Inferior parietal cortex (tissue), 1 donor: ENCODE data around the gene SCTR.
"Not testable (repeated sequence)": the region's sequence is repeated elsewhere in the genome, so short reads cannot be mapped to it uniquely, and the experiment has no call there.

ENCODE experiments used
- DNase-seq: peaks from one replicate; pipeline ENCODE4 v3.0.0-alpha.2; 2016; ENCODE audit errors: extremely low spot score

The SCTR gene

GRCh38 chr2:119415630-119416029 is 108.7 kb downstream of the SCTR start:
- DNase-seq: no peak

- no peak for DNase-seq
Observed at GRCh38 chr2:119414894-119415293, 109.4 kb downstream of the SCTR start.

GRCh38 chr2:119409506-119409905 is 114.8 kb downstream of the SCTR start:
- no peak for DNase-seq

- no peak for DNase-seq
Observed at GRCh38 chr2:119408221-119408619, 116.1 kb downstream of the SCTR start.

GRCh38 chr2:119407430-119408220 is 116.7 kb downstream of the SCTR start:
- DNase-seq: peak; percentile 82

- no peak for DNase-seq
Observed at GRCh38 chr2:119405151-119405550, 119.1 kb downstream of the SCTR start.

GRCh38 chr2:119403618-119404017 is 120.7 kb downstream of the SCTR start:
- DNase-seq: not testable (repeated sequence)

- DNase-seq: no peak
Observed at GRCh38 chr2:119402645-119403560, 121.4 kb downstream of the SCTR start.

GRCh38 chr2:119402106-119402505 is 122.2 kb downstream of the SCTR start:
- DNase-seq: no peak

GRCh38 chr2:119397196-119397595 is 127.1 kb downstream of the SCTR start:
- no peak for DNase-seq

GRCh38 chr2:119393971-119394748 is 130.1 kb downstream of the SCTR start:
- no peak for DNase-seq
